Stomach smooth muscle (tissue), 2 donors: Measurements from ENCODE around the gene GPN1.
"Not testable (repeated sequence)": the region's sequence is repeated elsewhere in the genome, so short reads cannot be mapped to it uniquely, and the experiment has no call there.

Experiments
- H3K27ac ChIP-seq: one replicate; pipeline ENCODE4 v1.7.0; 2013; ENCODE audit warnings: mild to moderate bottlenecking, low read length, inconsistent platforms
- H3K27me3 ChIP-seq, 2 donors: one replicate each; pipeline ENCODE4 v1.7.0; 2013; ENCODE audit warnings: low read length in 2 of 2; ENCODE audit not compliant: insufficient read depth in 2 of 2, control insufficient read depth in 1 of 2
- H3K36me3 ChIP-seq, 2 donors: one replicate each; pipeline ENCODE4 v1.7.0; 2013; ENCODE audit warnings: low read length in 2 of 2; ENCODE audit not compliant: control insufficient read depth in 2 of 2, insufficient read depth in 2 of 2
- H3K4me1 ChIP-seq: one replicate; pipeline ENCODE4 v1.7.0; 2013; ENCODE audit warnings: low read length; ENCODE audit not compliant: control insufficient read depth, insufficient read depth
- H3K4me3 ChIP-seq, 2 donors: one replicate each; pipeline ENCODE4 v1.7.0; 2013; ENCODE audit warnings: low read length in 2 of 2
- H3K9ac ChIP-seq, 2 donors: one replicate each; pipeline ENCODE4 v1.7.0; 2013; ENCODE audit warnings: low read length in 2 of 2, mild to moderate bottlenecking in 1 of 2
- H3K9me3 ChIP-seq, 2 donors: one replicate each; pipeline ENCODE4 v1.7.0; 2013; ENCODE audit warnings: low read length in 2 of 2; ENCODE audit not compliant: control insufficient read depth in 2 of 2
- donor health status: healthy.
- donor health status: Pancreatic carcinoma.

The GPN1 gene

GRCh38 chr2:27671235-27671634, 42.4 kb downstream of the GPN1 start:
- no peak overlapping the region for H3K9ac ChIP-seq
- no peaks in the 10 kb centered on the region for H3K4me1 ChIP-seq
- H3K36me3 ChIP-seq: peaks cover 24 to 46% of the 10 kb centered on the region in 2 donors
- H3K4me3 ChIP-seq: no peak overlapping the region
- no peak overlapping the region for H3K27ac ChIP-seq
- no peaks in the 10 kb centered on the region for H3K27me3 ChIP-seq
- no peaks in the 10 kb centered on the region for H3K9me3 ChIP-seq

GRCh38 chr2:27672723-27673486, 44.1 kb downstream of the GPN1 start:
- Histone ChIP-seq H3K4me3 (no peak overlapping the region), H3K9me3 (no peaks in the 10 kb centered on the region), H3K27ac (no peak overlapping the region), H3K9ac (no peak overlapping the region), H3K4me1 (no peaks in the 10 kb centered on the region), H3K36me3 (peaks cover 31 to 47% of the 10 kb centered on the region in 2 donors), H3K27me3 (no peaks in the 10 kb centered on the region)

- H3K4me1 ChIP-seq: no peaks in the 10 kb centered on the region
- H3K27ac ChIP-seq: no peak overlapping the region
- H3K4me3 ChIP-seq: no peak overlapping the region
- peaks cover 23 to 29% of the 10 kb centered on the region in 2 donors for H3K36me3 ChIP-seq
- H3K27me3 ChIP-seq: no peaks in the 10 kb centered on the region
- H3K9ac ChIP-seq: no peak overlapping the region
- no peaks in the 10 kb centered on the region for H3K9me3 ChIP-seq
These were observed 51.7 kb downstream of the GPN1 start for GRCh38 chr2:27680571-27680970.

- Histone ChIP-seq H3K9ac (no peak overlapping the region), H3K36me3 (peaks cover 27 to 29% of the 10 kb centered on the region in 2 donors), H3K27ac (no peak overlapping the region), H3K4me3 (no peak overlapping the region), H3K9me3 (no peaks in the 10 kb centered on the region), H3K4me1 (no peaks in the 10 kb centered on the region), H3K27me3 (no peaks in the 10 kb centered on the region)
These were observed 53.0 kb downstream of the GPN1 start for GRCh38 chr2:27681841-27682240.

GRCh38 chr2:27682334-27682771, 53.5 kb downstream of the GPN1 start:
- H3K4me3 ChIP-seq, H3K9me3 ChIP-seq, H3K27ac ChIP-seq, H3K4me1 ChIP-seq, H3K27me3 ChIP-seq, H3K9ac ChIP-seq: not testable (repeated sequence)
- peaks cover 25 to 31% of the 10 kb centered on the region in 2 donors for H3K36me3 ChIP-seq

GRCh38 chr2:27683390-27684071, 54.7 kb downstream of the GPN1 start:
- no peak overlapping the region for H3K4me3 ChIP-seq
- H3K27ac ChIP-seq: no peak overlapping the region
- H3K9me3 ChIP-seq: no peaks in the 10 kb centered on the region
- peaks cover 19 to 27% of the 10 kb centered on the region in 2 donors for H3K36me3 ChIP-seq
- H3K27me3 ChIP-seq: no peaks in the 10 kb centered on the region
- no peaks in the 10 kb centered on the region for H3K4me1 ChIP-seq
- no peak overlapping the region for H3K9ac ChIP-seq

GRCh38 chr2:27685006-27685405, 56.2 kb downstream of the GPN1 start:
- H3K4me1 ChIP-seq, H3K9ac ChIP-seq, H3K9me3 ChIP-seq, H3K4me3 ChIP-seq, H3K27me3 ChIP-seq, H3K27ac ChIP-seq: not testable (repeated sequence)
- peaks cover 21 to 31% of the 10 kb centered on the region in 2 donors for H3K36me3 ChIP-seq

GRCh38 chr2:27685577-27685976, 56.7 kb downstream of the GPN1 start:
- Histone ChIP-seq H3K4me1 (no peaks in the 10 kb centered on the region), H3K27me3 (no peaks in the 10 kb centered on the region), H3K36me3 (peaks cover 21 to 31% of the 10 kb centered on the region in 2 donors), H3K9ac (no peak overlapping the region), H3K4me3 (no peak overlapping the region), H3K27ac (no peak overlapping the region), H3K9me3 (no peaks in the 10 kb centered on the region)

GRCh38 chr2:27687232-27687631, 58.4 kb downstream of the GPN1 start:
- H3K36me3 ChIP-seq: peaks cover 21 to 31% of the 10 kb centered on the region in 2 donors
- H3K4me3 ChIP-seq: no peak overlapping the region
- no peaks in the 10 kb centered on the region for H3K4me1 ChIP-seq
- H3K9ac ChIP-seq: no peak overlapping the region
- no peak overlapping the region for H3K27ac ChIP-seq
- no peaks in the 10 kb centered on the region for H3K27me3 ChIP-seq
- no peaks in the 10 kb centered on the region for H3K9me3 ChIP-seq

GRCh38 chr2:27689424-27689823, 60.6 kb downstream of the GPN1 start:
- Histone ChIP-seq H3K27me3 (no peaks in the 10 kb centered on the region), H3K4me1 (no peaks in the 10 kb centered on the region), H3K9ac (no peak overlapping the region), H3K27ac (no peak overlapping the region), H3K4me3 (no peak overlapping the region), H3K36me3 (peaks cover 21 to 31% of the 10 kb centered on the region in 2 donors), H3K9me3 (no peaks in the 10 kb centered on the region)

GRCh38 chr2:27690052-27690451, 61.2 kb downstream of the GPN1 start:
- H3K4me3 ChIP-seq: no peak overlapping the region
- H3K4me1 ChIP-seq: no peaks in the 10 kb centered on the region
- no peaks in the 10 kb centered on the region for H3K9me3 ChIP-seq
- H3K27ac ChIP-seq: no peak overlapping the region
- no peak overlapping the region for H3K9ac ChIP-seq
- peaks cover 17 to 29% of the 10 kb centered on the region in 2 donors for H3K36me3 ChIP-seq
- H3K27me3 ChIP-seq: no peaks in the 10 kb centered on the region
